HG02610 (cell line): ENCODE data around the gene HLA-F.
A peak's percentile ranks its signal among the peaks of the same experiment; 100 is the strongest.

ENCODE experiments used
- ATAC-seq: cut with Tn5 transposase; IDR thresholded peaks from one replicate; pipeline ENCODE4 v1.9.1; 2021; ENCODE audit warnings: mild to moderate bottlenecking, moderate library complexity; ENCODE audit not compliant: unreplicated experiment

HLA-F gene

GRCh38 chr6:29723666-29724588 lies 693 bp downstream of the HLA-F start:
- ATAC-seq, result peak; percentile 39

- no peak for ATAC-seq
Measured at GRCh38 chr6:29724937-29725869, 2.0 kb downstream of the HLA-F start.

- no peak for ATAC-seq
Measured at GRCh38 chr6:29726001-29726400, 2.8 kb downstream of the HLA-F start.

GRCh38 chr6:29726571-29727194 lies 3.4 kb downstream of the HLA-F start:
- ATAC-seq, result no peak

- ATAC-seq, result no peak
Measured at GRCh38 chr6:29727637-29728036, 4.4 kb downstream of the HLA-F start.

GRCh38 chr6:29728173-29728874 lies 5.1 kb downstream of the HLA-F start:
- ATAC-seq, result no peak

- ATAC-seq, result no peak
Measured at GRCh38 chr6:29728875-29729270, 5.6 kb downstream of the HLA-F start.

- ATAC-seq, result no peak
Measured at GRCh38 chr6:29729774-29730328, 6.6 kb downstream of the HLA-F start.

- no peak for ATAC-seq
Measured at GRCh38 chr6:29730575-29731126, 7.4 kb downstream of the HLA-F start.

GRCh38 chr6:29731281-29731680 lies 8.0 kb downstream of the HLA-F start:
- ATAC-seq, result no peak

- ATAC-seq, result no peak
Measured at GRCh38 chr6:29733057-29733456, 9.8 kb downstream of the HLA-F start.

- ATAC-seq, result no peak
Measured at GRCh38 chr6:29734046-29735018, 11.1 kb downstream of the HLA-F start.

GRCh38 chr6:29736563-29736962 lies 13.3 kb downstream of the HLA-F start:
- ATAC-seq, result no peak

- peak; percentile 55 for ATAC-seq
Measured at GRCh38 chr6:29737707-29738630, 14.7 kb downstream of the HLA-F start.

GRCh38 chr6:29739136-29739881 lies 16.1 kb downstream of the HLA-F start:
- ATAC-seq, result no peak

- no peak for ATAC-seq
Measured at GRCh38 chr6:29739882-29740261, 16.6 kb downstream of the HLA-F start.

GRCh38 chr6:29741592-29741991 lies 18.4 kb downstream of the HLA-F start:
- no peak for ATAC-seq
